GM21619 (cell line): ENCODE measurements around the gene LORICRIN.

Source experiments
- ATAC-seq: cut with Tn5 transposase; IDR thresholded peaks from one replicate; pipeline ENCODE4 v1.9.1; 2021; ENCODE audit not compliant: unreplicated experiment

LORICRIN gene

GRCh38 chr1:153293851-153294250 is 34.4 kb downstream of the LORICRIN start:
- no peak for ATAC-seq

- no peak for ATAC-seq
These were observed 42.8 kb downstream of the LORICRIN start for GRCh38 chr1:153302308-153302707.

- ATAC-seq, result no peak
These were observed 46.2 kb downstream of the LORICRIN start for GRCh38 chr1:153305682-153306081.

GRCh38 chr1:153306303-153307220 is 47.1 kb downstream of the LORICRIN start:
- ATAC-seq, result no peak

GRCh38 chr1:153307221-153307600 is 47.7 kb downstream of the LORICRIN start:
- no peak for ATAC-seq

- no peak for ATAC-seq
These were observed 49.1 kb downstream of the LORICRIN start for GRCh38 chr1:153308540-153308939.

- ATAC-seq, result no peak
These were observed 50.0 kb downstream of the LORICRIN start for GRCh38 chr1:153309441-153309840.

- ATAC-seq, result no peak
These were observed 51.0 kb downstream of the LORICRIN start for GRCh38 chr1:153310526-153310925.
